Measurements from ENCODE around the gene CPAMD8. TPM values are rescaled to one million over a fixed set of nuclear protein-coding genes. Genes with fewer than 3 reads are reported as not detected.
A peak's percentile ranks its signal among the peaks of the same experiment; 100 is the strongest.

CPAMD8 gene
- total and polyA plus RNA-seq, 9 of the 15 experiments (the other 6 are each of a cell fraction or from before 2014, with no cell fraction given) = 0.20 to 2.1 (median 1.3) TPM

- TF ChIP-seq BRF2 (IDR thresholded peaks at IDR 0.05; ENCODE audit: borderline replicate concordance, insufficient read depth, insufficient read length) (no peak), GATAD2A (IDR thresholded peaks at IDR 0.05) (no peak), BCOR (IDR thresholded peaks at IDR 0.05) (no peak), CBFA2T2 (conservative IDR thresholded peaks at IDR 0.05) (0 out of 2 replicates have a peak, but pooled peaks have one; percentile 3), CHAMP1 (IDR thresholded peaks at IDR 0.05) (no peak), ZNF197 (CRISPR knock-in tag; IDR thresholded peaks at IDR 0.05; ENCODE audit: low read depth) (no peak), NR2C2 (CRISPR knock-in tag; IDR thresholded peaks at IDR 0.05) (peak; percentile 60; the same call in 1 of the 2 replicates), NR2C2 (tag; IDR thresholded peaks at IDR 0.05) (peak; percentile 83), STAT5A (IDR thresholded peaks at IDR 0.05; ENCODE audit: borderline replicate concordance, low read length) (no peak), ADNP (tag; IDR thresholded peaks at IDR 0.05) (no peak), ZNF263 (CRISPR knock-in tag; IDR thresholded peaks at IDR 0.05; ENCODE audit: borderline replicate concordance) (no peak), ZKSCAN8 (CRISPR knock-in tag; IDR thresholded peaks at IDR 0.05) (peak; percentile 74; the same call in 1 of the 2 replicates), MYNN (IDR thresholded peaks at IDR 0.05) (no peak), MYNN (CRISPR knock-in tag; IDR thresholded peaks at IDR 0.05) (no peak), ZNF584 (CRISPR knock-in tag; IDR thresholded peaks at IDR 0.05; ENCODE audit: low read depth) (peak; percentile 68), ZNF551 (CRISPR knock-in tag; IDR thresholded peaks at IDR 0.05) (no peak), SAFB (IDR thresholded peaks at IDR 0.05; ENCODE audit: borderline replicate concordance, low read depth, low read length) (no peak), PRMT5 (CRISPR knock-in tag; IDR thresholded peaks at IDR 0.05) (no peak), TEAD4 (IDR thresholded peaks at IDR 0.05; ENCODE audit: low read length) (peak; percentile 50; the same call in 1 of the 2 replicates), TEAD4 (CRISPR knock-in tag; IDR thresholded peaks at IDR 0.05; ENCODE audit: borderline replicate concordance) (no peak)
Measured at GRCh38 chr19:16887353-16888265, 139.0 kb downstream of the CPAMD8 start (continued).
